Body of pancreas (tissue), 4 donors: Measurements from ENCODE around the gene SSR1.

ENCODE experiments used
- POLR2A ChIP-seq, 3 donors: fragments of 450-650 bp; IDR thresholded peaks; one replicate each; pipeline ENCODE4 v1.6.1; 2016; ENCODE audit warnings: antibody characterized with exemption in 3 of 3, mild to moderate bottlenecking in 2 of 3
- TF ChIP-seq, protein P1 (sequence below), 7 experiments: fragments of 450-650 bp in 4 of 7; fragments of 200-600 bp in 3 of 7; sonication (generic) in 3 of 7; IDR thresholded peaks; one replicate each; pipeline ENCODE4 v1.5.1; 2016 to 2019; ENCODE audit warnings: antibody characterized with exemption in 7 of 7

DNA sequence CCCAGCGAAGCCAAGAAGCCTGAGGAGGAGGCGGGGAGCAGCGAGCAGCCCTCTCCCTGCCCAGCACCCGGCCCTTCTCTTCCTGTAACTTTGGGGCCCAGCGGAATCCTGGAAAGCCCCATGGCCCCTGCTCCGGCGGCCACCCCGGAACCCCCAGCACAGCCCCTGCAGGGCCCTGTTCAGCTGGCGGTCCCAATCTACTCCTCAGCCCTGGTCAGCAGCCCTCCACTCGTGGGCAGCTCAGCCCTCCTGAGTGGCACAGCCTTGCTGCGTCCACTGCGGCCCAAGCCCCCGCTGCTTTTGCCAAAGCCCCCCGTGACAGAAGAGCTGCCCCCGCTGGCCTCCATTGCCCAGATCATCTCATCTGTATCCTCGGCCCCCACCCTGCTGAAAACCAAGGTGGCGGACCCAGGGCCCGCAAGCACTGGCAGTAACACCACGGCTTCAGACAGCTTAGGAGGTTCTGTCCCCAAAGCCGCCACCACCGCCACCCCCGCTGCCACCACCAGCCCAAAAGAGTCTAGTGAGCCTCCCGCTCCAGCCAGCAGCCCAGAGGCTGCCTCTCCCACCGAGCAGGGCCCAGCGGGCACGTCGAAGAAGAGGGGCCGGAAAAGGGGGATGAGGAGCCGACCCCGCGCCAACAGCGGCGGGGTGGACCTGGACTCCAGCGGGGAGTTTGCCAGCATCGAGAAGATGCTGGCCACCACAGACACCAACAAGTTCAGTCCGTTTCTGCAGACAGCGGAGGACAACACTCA is 81.9 kb downstream of the SSR1 start:
- TF ChIP-seq POLR2A (IDR thresholded peaks at IDR 0.05) = no peak
- TF ChIP-seq, protein P1, sequence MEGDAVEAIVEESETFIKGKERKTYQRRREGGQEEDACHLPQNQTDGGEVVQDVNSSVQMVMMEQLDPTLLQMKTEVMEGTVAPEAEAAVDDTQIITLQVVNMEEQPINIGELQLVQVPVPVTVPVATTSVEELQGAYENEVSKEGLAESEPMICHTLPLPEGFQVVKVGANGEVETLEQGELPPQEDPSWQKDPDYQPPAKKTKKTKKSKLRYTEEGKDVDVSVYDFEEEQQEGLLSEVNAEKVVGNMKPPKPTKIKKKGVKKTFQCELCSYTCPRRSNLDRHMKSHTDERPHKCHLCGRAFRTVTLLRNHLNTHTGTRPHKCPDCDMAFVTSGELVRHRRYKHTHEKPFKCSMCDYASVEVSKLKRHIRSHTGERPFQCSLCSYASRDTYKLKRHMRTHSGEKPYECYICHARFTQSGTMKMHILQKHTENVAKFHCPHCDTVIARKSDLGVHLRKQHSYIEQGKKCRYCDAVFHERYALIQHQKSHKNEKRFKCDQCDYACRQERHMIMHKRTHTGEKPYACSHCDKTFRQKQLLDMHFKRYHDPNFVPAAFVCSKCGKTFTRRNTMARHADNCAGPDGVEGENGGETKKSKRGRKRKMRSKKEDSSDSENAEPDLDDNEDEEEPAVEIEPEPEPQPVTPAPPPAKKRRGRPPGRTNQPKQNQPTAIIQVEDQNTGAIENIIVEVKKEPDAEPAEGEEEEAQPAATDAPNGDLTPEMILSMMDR (IDR thresholded peaks at IDR 0.05) = no peak
